ENCODE data around the gene GPR137. TPM values are rescaled to one million over a fixed set of nuclear protein-coding genes. Genes with fewer than 3 reads are reported as not detected.

GPR137 gene
- polyA plus RNA-seq, 1 donor from 2014 or later: 34.1 TPM

DNA sequence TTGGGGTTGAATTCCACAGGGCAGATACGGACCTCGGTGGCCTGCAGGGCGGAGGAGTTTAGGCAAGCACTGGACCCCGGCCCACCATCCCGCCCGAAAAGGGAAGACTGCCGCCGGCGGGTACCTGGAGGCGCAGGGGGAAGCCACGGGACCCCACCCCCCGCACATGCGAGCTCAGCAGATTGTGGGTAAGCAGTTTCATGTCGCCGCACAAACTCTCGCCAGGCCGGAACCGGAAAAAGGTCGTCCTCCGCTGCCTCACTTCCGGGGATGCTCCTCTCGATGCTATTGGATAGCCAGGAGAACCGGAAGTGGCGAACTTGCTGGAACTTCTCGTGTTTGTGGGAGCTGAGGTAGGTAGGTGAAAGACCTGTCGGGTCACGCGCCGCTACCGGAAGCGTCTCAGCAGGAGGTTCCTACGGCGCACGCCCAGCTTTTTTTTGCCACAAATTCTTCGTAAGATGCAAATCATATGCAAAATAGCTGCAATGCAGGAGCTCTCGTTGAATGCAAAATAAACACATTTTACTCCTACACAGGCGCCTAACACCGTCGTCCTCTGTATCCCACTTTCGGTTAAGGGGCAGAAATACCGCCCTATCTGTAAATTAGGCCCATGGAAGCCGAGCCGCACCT, 31.8 kb downstream of the GPR137 start, which contains the start of gene TRMT112:
Gene TRMT112 (minus strand): TSS at position 235 of the 636 bp plus-strand sequence. CDS start 33 bp downstream, at position 202.
- Histone ChIP-seq H3K9ac (ENCODE audit: low read length) (peak within 1 kb of the TSS; percentile 99), H3K27ac (ENCODE audit: low read length) (peak within 1 kb of the TSS; percentile 98), H4K20me1 (ENCODE audit: insufficient read depth) (no peaks in the 10 kb centered on the region), H3K9me2 (ENCODE audit: insufficient read depth, low read length) (no peaks in the 10 kb centered on the region), H3F3A (ENCODE audit: insufficient read depth, low read length, poor library complexity, severe bottlenecking) (no peaks in the 10 kb centered on the region), H3K27me3 (ENCODE audit: insufficient read depth, low read depth, low read length) (no peaks in the 10 kb centered on the region), H2AFZ (ENCODE audit: low read depth, low read length) (peak within 1 kb of the TSS; percentile 65), H3K9me3 (ENCODE audit: low read length) (no peaks in the 10 kb centered on the region), H3K36me3 (ENCODE audit: insufficient read depth, low read length) (no peaks in the 10 kb centered on the region), H3K4me2 (ENCODE audit: low read length) (peak within 1 kb of the TSS; percentile 79), H3K4me3 (ENCODE audit: low read length) (peak within 1 kb of the TSS; percentile 99), H3K79me2 (replicated peaks; ENCODE audit: insufficient read depth, low read length) (peaks cover 13% of the 10 kb centered on the region)
- TF ChIP-seq, protein P1, sequence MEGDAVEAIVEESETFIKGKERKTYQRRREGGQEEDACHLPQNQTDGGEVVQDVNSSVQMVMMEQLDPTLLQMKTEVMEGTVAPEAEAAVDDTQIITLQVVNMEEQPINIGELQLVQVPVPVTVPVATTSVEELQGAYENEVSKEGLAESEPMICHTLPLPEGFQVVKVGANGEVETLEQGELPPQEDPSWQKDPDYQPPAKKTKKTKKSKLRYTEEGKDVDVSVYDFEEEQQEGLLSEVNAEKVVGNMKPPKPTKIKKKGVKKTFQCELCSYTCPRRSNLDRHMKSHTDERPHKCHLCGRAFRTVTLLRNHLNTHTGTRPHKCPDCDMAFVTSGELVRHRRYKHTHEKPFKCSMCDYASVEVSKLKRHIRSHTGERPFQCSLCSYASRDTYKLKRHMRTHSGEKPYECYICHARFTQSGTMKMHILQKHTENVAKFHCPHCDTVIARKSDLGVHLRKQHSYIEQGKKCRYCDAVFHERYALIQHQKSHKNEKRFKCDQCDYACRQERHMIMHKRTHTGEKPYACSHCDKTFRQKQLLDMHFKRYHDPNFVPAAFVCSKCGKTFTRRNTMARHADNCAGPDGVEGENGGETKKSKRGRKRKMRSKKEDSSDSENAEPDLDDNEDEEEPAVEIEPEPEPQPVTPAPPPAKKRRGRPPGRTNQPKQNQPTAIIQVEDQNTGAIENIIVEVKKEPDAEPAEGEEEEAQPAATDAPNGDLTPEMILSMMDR (IDR thresholded peaks at IDR 0.05; ENCODE audit: poor library complexity, severe bottlenecking): no peak
- TF ChIP-seq, protein P2, sequence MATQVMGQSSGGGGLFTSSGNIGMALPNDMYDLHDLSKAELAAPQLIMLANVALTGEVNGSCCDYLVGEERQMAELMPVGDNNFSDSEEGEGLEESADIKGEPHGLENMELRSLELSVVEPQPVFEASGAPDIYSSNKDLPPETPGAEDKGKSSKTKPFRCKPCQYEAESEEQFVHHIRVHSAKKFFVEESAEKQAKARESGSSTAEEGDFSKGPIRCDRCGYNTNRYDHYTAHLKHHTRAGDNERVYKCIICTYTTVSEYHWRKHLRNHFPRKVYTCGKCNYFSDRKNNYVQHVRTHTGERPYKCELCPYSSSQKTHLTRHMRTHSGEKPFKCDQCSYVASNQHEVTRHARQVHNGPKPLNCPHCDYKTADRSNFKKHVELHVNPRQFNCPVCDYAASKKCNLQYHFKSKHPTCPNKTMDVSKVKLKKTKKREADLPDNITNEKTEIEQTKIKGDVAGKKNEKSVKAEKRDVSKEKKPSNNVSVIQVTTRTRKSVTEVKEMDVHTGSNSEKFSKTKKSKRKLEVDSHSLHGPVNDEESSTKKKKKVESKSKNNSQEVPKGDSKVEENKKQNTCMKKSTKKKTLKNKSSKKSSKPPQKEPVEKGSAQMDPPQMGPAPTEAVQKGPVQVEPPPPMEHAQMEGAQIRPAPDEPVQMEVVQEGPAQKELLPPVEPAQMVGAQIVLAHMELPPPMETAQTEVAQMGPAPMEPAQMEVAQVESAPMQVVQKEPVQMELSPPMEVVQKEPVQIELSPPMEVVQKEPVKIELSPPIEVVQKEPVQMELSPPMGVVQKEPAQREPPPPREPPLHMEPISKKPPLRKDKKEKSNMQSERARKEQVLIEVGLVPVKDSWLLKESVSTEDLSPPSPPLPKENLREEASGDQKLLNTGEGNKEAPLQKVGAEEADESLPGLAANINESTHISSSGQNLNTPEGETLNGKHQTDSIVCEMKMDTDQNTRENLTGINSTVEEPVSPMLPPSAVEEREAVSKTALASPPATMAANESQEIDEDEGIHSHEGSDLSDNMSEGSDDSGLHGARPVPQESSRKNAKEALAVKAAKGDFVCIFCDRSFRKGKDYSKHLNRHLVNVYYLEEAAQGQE (IDR thresholded peaks at IDR 0.05; ENCODE audit: borderline replicate concordance): no peak
- TF ChIP-seq SMC3 (conservative IDR thresholded peaks at IDR 0.05; ENCODE audit: poor library complexity) (no peak), RAD21 (conservative IDR thresholded peaks at IDR 0.05) (no peak), TAF1 (IDR thresholded peaks at IDR 0.05; ENCODE audit: low read depth) (no peak), MXI1 (conservative IDR thresholded peaks at IDR 0.05; ENCODE audit: poor library complexity, severe bottlenecking) (peak; percentile 87), EZH2 (IDR thresholded peaks at IDR 0.05; ENCODE audit: borderline replicate concordance, insufficient read depth, low read length, poor library complexity, severe bottlenecking) (no peak), POLR2AphosphoS5 (IDR thresholded peaks at IDR 0.05) (peak; percentile 82), EP300 (conservative IDR thresholded peaks at IDR 0.05; ENCODE audit: poor library complexity, severe bottlenecking) (peak; percentile 61)

DNA sequence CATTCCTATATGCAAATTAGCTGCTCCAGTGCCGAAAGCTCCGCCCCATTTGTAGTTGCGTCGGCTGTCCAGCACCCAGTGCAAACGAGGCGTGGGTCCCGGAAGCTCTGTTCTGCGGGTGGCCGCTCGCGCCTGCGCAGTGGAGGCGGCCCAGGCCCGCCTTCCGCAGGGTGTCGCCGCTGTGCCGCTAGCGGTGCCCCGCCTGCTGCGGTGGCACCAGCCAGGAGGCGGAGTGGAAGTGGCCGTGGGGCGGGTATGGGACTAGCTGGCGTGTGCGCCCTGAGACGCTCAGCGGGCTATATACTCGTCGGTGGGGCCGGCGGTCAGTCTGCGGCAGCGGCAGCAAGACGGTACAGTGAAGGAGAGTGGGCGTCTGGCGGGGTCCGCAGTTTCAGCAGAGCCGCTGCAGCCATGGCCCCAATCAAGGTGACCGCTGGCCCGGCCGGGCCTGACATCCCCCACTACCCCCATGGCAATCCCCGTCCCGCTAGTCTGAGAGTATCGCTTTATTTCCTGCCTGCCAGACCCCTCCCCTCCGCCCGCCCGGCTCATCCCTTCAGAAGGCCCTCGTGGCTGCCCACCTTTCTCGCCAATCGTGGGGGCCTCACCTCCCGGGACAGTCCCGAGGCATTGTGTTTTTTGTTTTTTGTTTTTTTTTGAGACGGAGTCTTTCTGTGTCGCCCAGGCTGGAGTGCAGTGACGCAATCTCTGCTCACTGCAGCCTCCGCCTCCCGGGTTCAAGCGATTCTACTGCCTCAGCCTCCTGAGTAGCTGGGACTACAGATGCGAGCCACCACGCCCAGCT, 32.5 kb downstream of the GPR137 start, which contains the start of gene PRDX5:
Gene PRDX5 (plus strand): TSS at position 161 of the 805 bp plus-strand sequence. CDS start 95 bp downstream, at position 256.
- Histone ChIP-seq H3K27me3 (ENCODE audit: insufficient read depth, low read depth, low read length) (no peaks in the 10 kb centered on the region), H3K27ac (ENCODE audit: low read length) (peak within 1 kb of the TSS; percentile 98), H3K36me3 (ENCODE audit: insufficient read depth, low read length) (no peaks in the 10 kb centered on the region), H2AFZ (ENCODE audit: low read depth, low read length) (peak within 1 kb of the TSS; percentile 65), H3K4me3 (ENCODE audit: low read length) (peak within 1 kb of the TSS; percentile 99), H3K9ac (ENCODE audit: low read length) (peak within 1 kb of the TSS; percentile 99), H3K9me3 (ENCODE audit: low read length) (no peaks in the 10 kb centered on the region), H3K4me2 (ENCODE audit: low read length) (peak within 1 kb of the TSS; percentile 79), H3F3A (ENCODE audit: insufficient read depth, low read length, poor library complexity, severe bottlenecking) (no peaks in the 10 kb centered on the region), H3K79me2 (replicated peaks; ENCODE audit: insufficient read depth, low read length) (peaks cover 13% of the 10 kb centered on the region), H4K20me1 (ENCODE audit: insufficient read depth) (no peaks in the 10 kb centered on the region), H3K9me2 (ENCODE audit: insufficient read depth, low read length) (no peaks in the 10 kb centered on the region)
- TF ChIP-seq EZH2 (IDR thresholded peaks at IDR 0.05; ENCODE audit: borderline replicate concordance, insufficient read depth, low read length, poor library complexity, severe bottlenecking): no peak
- peak; percentile 82 for TF ChIP-seq RAD21 (conservative IDR thresholded peaks at IDR 0.05)
- TF ChIP-seq TAF1 (IDR thresholded peaks at IDR 0.05; ENCODE audit: low read depth): peak; percentile 50
- TF ChIP-seq MXI1 (conservative IDR thresholded peaks at IDR 0.05; ENCODE audit: poor library complexity, severe bottlenecking): peak; percentile 39
- TF ChIP-seq, protein P1 (IDR thresholded peaks at IDR 0.05; ENCODE audit: poor library complexity, severe bottlenecking): peak; percentile 82
- no peak for TF ChIP-seq EP300 (conservative IDR thresholded peaks at IDR 0.05; ENCODE audit: poor library complexity, severe bottlenecking)
- TF ChIP-seq, protein P2 (IDR thresholded peaks at IDR 0.05; ENCODE audit: borderline replicate concordance): peak; percentile 47
- peak; percentile 95 for TF ChIP-seq POLR2AphosphoS5 (IDR thresholded peaks at IDR 0.05)
- TF ChIP-seq SMC3 (conservative IDR thresholded peaks at IDR 0.05; ENCODE audit: poor library complexity): peak; percentile 75

Data from neural cell (in vitro differentiated cells).